Left ventricle myocardium inferior (tissue), 1 donor: ENCODE data around the gene NKX6-2. TPM values are rescaled to one million over a fixed set of nuclear protein-coding genes. Genes with fewer than 3 reads are reported as not detected.
"Not testable (repeated sequence)": the region's sequence is repeated elsewhere in the genome, so short reads cannot be mapped to it uniquely, and the experiment has no call there.

Experiments used
- DNase-seq: peaks from one replicate; pipeline ENCODE4 v3.0.0-alpha.2; 2020
- H3K27ac ChIP-seq: fragments of 200-600 bp; replicated peaks from 2 replicates; pipeline ENCODE4 v1.8.0; 2021
- H3K27me3 ChIP-seq: fragments of 200-600 bp; 2 replicates; pipeline ENCODE4 v1.8.0; 2021; ENCODE audit warnings: low read depth
- H3K36me3 ChIP-seq: fragments of 200-600 bp; 2 replicates; pipeline ENCODE4 v1.8.0; 2021
- H3K4me1 ChIP-seq: fragments of 200-600 bp; 2 replicates; pipeline ENCODE4 v1.8.0; 2021
- H3K4me3 ChIP-seq: fragments of 200-600 bp; 2 replicates; pipeline ENCODE4 v1.8.0; 2021; ENCODE audit warnings: mild to moderate bottlenecking, moderate library complexity
- H3K9me3 ChIP-seq: fragments of 200-600 bp; replicated peaks from 2 replicates; pipeline ENCODE4 v1.8.0; 2021
- intact Hi-C: fragments of 100-400 bp; cut with micrococcal nuclease; formaldehyde crosslinking; loops from one replicate; pipeline ENCODE4 v1.11.0; 2022
- total RNA-seq: library from RNA; stranded (reverse); fragmentation: NEBNext Ultra II Directional; extraction: Animal tissue kit (Norgen Biotek cat#: 25700); gene quantifications from one replicate; pipeline ENCODE4 v1.2.1, GENCODE V29; 2021
- TF ChIP-seq, protein P1 (sequence below): fragments of 200-600 bp; IDR thresholded peaks from 2 replicates; pipeline ENCODE4 v1.8.0; 2021; ENCODE audit warnings: antibody characterized with exemption, mild to moderate bottlenecking, borderline replicate concordance
- donor health status: DM: no; HTN: yes; CAD: no; lungs with severe emphysema.

Gene NKX6-2
- total RNA-seq, 1 donor from 2014 or later: not detected

DNA sequence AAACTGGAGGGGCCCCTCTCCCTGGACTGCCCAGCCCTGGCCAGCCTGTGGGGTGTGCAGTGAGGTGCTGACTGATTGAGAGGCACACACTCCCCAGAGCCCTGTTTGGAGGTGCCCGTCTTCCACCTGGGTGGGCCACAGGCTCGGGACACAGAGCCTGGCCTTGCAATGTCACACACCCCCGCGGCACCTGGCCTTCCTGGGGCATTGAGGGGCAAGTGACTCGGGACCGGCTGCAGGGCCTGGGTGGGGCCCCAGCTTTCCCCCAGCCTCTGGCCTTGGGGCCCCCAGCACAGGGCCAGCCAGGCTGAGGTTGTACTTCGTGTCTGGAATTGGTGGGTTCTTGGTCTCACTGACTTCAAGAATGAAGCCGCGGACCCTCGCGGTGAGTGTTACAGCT is 13.9 kb upstream of the NKX6-2 start:
- Histone ChIP-seq H3K36me3 (no peaks in the 10 kb centered on the region), H3K9me3 (peaks cover 6% of the 10 kb centered on the region), H3K27ac (no peak overlapping the region), H3K4me1 (no peaks in the 10 kb centered on the region), H3K27me3 (peaks cover 47% of the 10 kb centered on the region), H3K4me3 (no peak overlapping the region)
- DNase-seq: no peak
- TF ChIP-seq, protein P1, sequence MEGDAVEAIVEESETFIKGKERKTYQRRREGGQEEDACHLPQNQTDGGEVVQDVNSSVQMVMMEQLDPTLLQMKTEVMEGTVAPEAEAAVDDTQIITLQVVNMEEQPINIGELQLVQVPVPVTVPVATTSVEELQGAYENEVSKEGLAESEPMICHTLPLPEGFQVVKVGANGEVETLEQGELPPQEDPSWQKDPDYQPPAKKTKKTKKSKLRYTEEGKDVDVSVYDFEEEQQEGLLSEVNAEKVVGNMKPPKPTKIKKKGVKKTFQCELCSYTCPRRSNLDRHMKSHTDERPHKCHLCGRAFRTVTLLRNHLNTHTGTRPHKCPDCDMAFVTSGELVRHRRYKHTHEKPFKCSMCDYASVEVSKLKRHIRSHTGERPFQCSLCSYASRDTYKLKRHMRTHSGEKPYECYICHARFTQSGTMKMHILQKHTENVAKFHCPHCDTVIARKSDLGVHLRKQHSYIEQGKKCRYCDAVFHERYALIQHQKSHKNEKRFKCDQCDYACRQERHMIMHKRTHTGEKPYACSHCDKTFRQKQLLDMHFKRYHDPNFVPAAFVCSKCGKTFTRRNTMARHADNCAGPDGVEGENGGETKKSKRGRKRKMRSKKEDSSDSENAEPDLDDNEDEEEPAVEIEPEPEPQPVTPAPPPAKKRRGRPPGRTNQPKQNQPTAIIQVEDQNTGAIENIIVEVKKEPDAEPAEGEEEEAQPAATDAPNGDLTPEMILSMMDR: no peak
- intact Hi-C loops: no loop called here

DNA sequence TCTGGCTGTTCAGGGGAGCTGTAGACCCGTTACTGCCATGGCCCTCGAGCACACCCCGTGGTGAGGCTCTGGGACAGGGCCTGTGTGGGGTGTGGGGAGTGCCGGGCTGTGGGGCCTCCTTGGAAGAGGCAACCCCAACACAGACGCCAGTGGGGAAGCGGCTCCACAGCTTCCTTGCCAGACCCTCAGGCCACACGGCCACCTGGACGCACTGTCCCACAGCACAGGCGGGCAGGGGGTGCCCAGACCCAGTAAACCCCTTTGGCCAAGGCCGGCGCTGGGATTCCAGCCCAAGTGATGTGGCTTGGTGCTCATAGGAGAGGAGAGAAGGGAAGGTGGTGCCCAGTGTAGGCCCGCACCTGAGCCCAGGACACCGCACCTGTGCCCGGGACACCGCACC is 12.9 kb upstream of the NKX6-2 start:
- H3K4me3 ChIP-seq: no peak overlapping the region
- peaks cover 6% of the 10 kb centered on the region for H3K9me3 ChIP-seq
- H3K4me1 ChIP-seq: no peaks in the 10 kb centered on the region
- DNase-seq: no peak
- intact Hi-C loops: no loop called here
- H3K27me3 ChIP-seq: peaks cover 56% of the 10 kb centered on the region
- H3K36me3 ChIP-seq: no peaks in the 10 kb centered on the region
- TF ChIP-seq, protein P1: no peak
- no peak overlapping the region for H3K27ac ChIP-seq

- Histone ChIP-seq H3K4me1 (no peaks in the 10 kb centered on the region), H3K27ac (no peak overlapping the region), H3K9me3 (peaks cover 6% of the 10 kb centered on the region), H3K36me3 (no peaks in the 10 kb centered on the region), H3K4me3 (no peak overlapping the region), H3K27me3 (peaks cover 56% of the 10 kb centered on the region)
- DNase-seq: no peak
- TF ChIP-seq, protein P1: no peak
- intact Hi-C loops: no loop called here
These were observed 12.5 kb upstream of the NKX6-2 start for GRCh38 chr10:132798403-132798802.

- DNase-seq, H3K4me3 ChIP-seq, intact Hi-C loops, H3K36me3 ChIP-seq, H3K4me1 ChIP-seq, H3K9me3 ChIP-seq, H3K27ac ChIP-seq: not testable (repeated sequence)
- H3K27me3 ChIP-seq: peaks cover 56% of the 10 kb centered on the region
These were observed 12.0 kb upstream of the NKX6-2 start for GRCh38 chr10:132797986-132798385.

DNA sequence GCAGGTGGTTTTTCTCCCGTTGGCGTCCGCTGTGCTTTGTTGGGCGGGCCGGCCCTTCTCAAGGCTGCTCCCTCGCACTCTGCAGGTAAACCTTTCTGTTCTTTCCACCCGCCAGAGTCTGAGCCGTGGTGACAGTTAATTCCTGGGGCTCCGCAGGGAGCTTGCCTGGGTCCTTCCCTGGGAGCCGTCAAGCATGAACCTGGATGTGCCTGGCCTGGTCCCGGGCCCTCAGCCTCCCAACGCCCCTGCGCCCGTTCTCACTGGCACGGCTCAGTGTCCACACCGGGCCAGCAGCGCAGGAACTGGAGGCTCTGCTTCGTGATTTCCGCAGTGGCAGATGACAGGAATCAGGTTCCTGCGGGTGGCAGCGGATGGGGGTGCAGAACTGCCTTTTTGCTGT is 10.9 kb upstream of the NKX6-2 start:
- DNase-seq: no peak
- Histone ChIP-seq H3K27ac (no peak overlapping the region), H3K9me3 (peaks cover 3% of the 10 kb centered on the region), H3K36me3 (no peaks in the 10 kb centered on the region), H3K27me3 (peaks cover 52% of the 10 kb centered on the region), H3K4me3 (no peak overlapping the region), H3K4me1 (no peaks in the 10 kb centered on the region)
- intact Hi-C loops: no loop called here
- TF ChIP-seq, protein P1: no peak

GRCh38 chr10:132793871-132794849 is 8.2 kb upstream of the NKX6-2 start:
- DNase-seq: no peak

More at GRCh38 chr10:132793871-132794849, 8.2 kb upstream of the NKX6-2 start:
- Histone ChIP-seq H3K27ac (no peak overlapping the region), H3K4me1 (no peaks in the 10 kb centered on the region), H3K36me3 (no peaks in the 10 kb centered on the region), H3K4me3 (no peak overlapping the region), H3K9me3 (no peaks in the 10 kb centered on the region), H3K27me3 (peaks cover 75% of the 10 kb centered on the region)
- TF ChIP-seq, protein P1: no peak
- intact Hi-C loops: no loop called here
